Esophagus muscularis mucosa (tissue), 4 donors: ENCODE measurements around the gene NBAS. TPM values are rescaled to one million over a fixed set of nuclear protein-coding genes. Genes with fewer than 3 reads are reported as not detected.
"Not testable (repeated sequence)": the region's sequence is repeated elsewhere in the genome, so short reads cannot be mapped to it uniquely, and the experiment has no call there.

ENCODE experiments used
- DNase-seq: peaks from one replicate; pipeline ENCODE4 v3.0.0-alpha.2; 2017; ENCODE audit errors: extremely low spot score
- H3K27ac ChIP-seq, 4 donors: fragments of 200-600 bp; sonication (generic); replicated peaks in 1 of 4; 1 replicate in 3 of 4; 2 replicates in 1 of 4; pipeline ENCODE4 v1.5.1; 2016 to 2019; ENCODE audit warnings: mild to moderate bottlenecking in 1 of 4
- H3K27me3 ChIP-seq, 4 donors: fragments of 200-600 bp; sonication (generic); one replicate each; pipeline versions ENCODE4 v1.5.1 to v1.6.0; 2016 to 2019
- H3K36me3 ChIP-seq, 4 donors: fragments of 200-600 bp; sonication (generic); one replicate each; pipeline ENCODE4 v1.5.1; 2016 to 2019
- H3K4me1 ChIP-seq, 4 donors: fragments of 200-600 bp; sonication (generic); one replicate each; pipeline ENCODE4 v1.5.1; 2016 to 2019
- H3K4me3 ChIP-seq, 4 donors: fragments of 200-600 bp; sonication (generic); 1 replicate in 2 of 4; 2 replicates in 2 of 4; pipeline ENCODE4 v1.5.1; 2016 to 2019; ENCODE audit warnings: mild to moderate bottlenecking in 4 of 4, moderate library complexity in 1 of 4
- H3K9me3 ChIP-seq, 4 donors: fragments of 200-600 bp; sonication (generic); 1 replicate in 3 of 4; 2 replicates in 1 of 4; pipeline ENCODE4 v1.5.1; 2016 to 2019
- EP300 ChIP-seq: sonication (generic); formaldehyde crosslinking; IDR thresholded peaks from one replicate; pipeline ENCODE4 v1.6.1; 2017; ENCODE audit warnings: antibody characterized with exemption
- POLR2A ChIP-seq: fragments of 450-650 bp; IDR thresholded peaks from one replicate; pipeline ENCODE4 v1.6.1; 2017; ENCODE audit warnings: antibody characterized with exemption, moderate library complexity, mild to moderate bottlenecking, low read depth
- POLR2AphosphoS5 ChIP-seq, 2 donors: sonication (generic); formaldehyde crosslinking; IDR thresholded peaks; one replicate each; pipeline ENCODE4 v1.6.1; 2017; ENCODE audit warnings: antibody characterized with exemption in 2 of 2
- WGBS: methylation state at CpG from one replicate; pipeline ENCODE4 v1.1.5; 2018; 5-methylcytosine and 5-hydroxymethylcytosine counted together
- intact Hi-C: fragments of 100-400 bp; cut with DNase I; formaldehyde crosslinking; loops from one replicate; pipeline ENCODE4 v1.15.1; 2023
- total RNA-seq, 4 donors: library from RNA; depleted of rRNA; stranded (reverse); fragments of >200 nt; gene quantifications; one replicate each; pipeline versions ENCODE4 v1.1.0 to v1.2.1, GENCODE V29; 2016
- TF ChIP-seq, protein P1 (sequence below), 3 experiments: fragments of 200-600 bp in 2 of 3; fragments of 450-650 bp in 1 of 3; sonication (generic) in 2 of 3; IDR thresholded peaks; one replicate each; pipeline ENCODE4 v1.5.1; 2017 to 2019; ENCODE audit warnings: antibody characterized with exemption in 3 of 3, mild to moderate bottlenecking in 2 of 3, moderate library complexity in 1 of 3

NBAS gene
- total RNA-seq, 4 donors from 2014 or later = 39.2 to 43.6 (median 42.0) TPM

DNA sequence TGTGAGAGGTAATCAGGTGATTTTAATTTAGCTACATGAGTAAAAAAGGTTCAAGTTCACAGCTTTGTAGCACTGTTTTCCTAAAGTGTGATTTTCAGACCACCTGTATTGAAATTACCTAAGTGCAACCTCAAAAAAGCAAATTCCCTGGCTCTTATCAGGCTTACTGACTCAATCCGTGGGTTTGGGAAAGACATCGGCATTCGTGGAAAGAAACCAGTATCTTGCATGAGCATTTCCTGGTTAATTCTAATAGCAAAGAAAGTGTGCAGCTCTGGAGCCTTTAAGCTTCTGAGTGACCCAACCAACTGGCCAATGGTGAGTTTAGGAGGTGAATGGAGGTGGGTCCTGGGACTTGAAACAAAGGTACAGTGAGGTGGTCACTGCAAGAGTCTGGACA, 300.9 kb downstream of the NBAS start:
- H3K9me3 ChIP-seq = peaks cover 0 to 4% (median 0%) of the 10 kb centered on the region in 4 donors
- 89% methylated on average over 3 of the region's 3 CpGs for WGBS
- H3K4me3 ChIP-seq = no peak overlapping the region
- peaks cover 0 to 13% (median 0%) of the 10 kb centered on the region in 4 donors for H3K36me3 ChIP-seq
- intact Hi-C loops = no loop called here
- H3K27me3 ChIP-seq = no peaks in the 10 kb centered on the region
- no peak for DNase-seq
- TF ChIP-seq, protein P1, sequence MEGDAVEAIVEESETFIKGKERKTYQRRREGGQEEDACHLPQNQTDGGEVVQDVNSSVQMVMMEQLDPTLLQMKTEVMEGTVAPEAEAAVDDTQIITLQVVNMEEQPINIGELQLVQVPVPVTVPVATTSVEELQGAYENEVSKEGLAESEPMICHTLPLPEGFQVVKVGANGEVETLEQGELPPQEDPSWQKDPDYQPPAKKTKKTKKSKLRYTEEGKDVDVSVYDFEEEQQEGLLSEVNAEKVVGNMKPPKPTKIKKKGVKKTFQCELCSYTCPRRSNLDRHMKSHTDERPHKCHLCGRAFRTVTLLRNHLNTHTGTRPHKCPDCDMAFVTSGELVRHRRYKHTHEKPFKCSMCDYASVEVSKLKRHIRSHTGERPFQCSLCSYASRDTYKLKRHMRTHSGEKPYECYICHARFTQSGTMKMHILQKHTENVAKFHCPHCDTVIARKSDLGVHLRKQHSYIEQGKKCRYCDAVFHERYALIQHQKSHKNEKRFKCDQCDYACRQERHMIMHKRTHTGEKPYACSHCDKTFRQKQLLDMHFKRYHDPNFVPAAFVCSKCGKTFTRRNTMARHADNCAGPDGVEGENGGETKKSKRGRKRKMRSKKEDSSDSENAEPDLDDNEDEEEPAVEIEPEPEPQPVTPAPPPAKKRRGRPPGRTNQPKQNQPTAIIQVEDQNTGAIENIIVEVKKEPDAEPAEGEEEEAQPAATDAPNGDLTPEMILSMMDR (IDR thresholded peaks at IDR 0.05) = no peak
- TF ChIP-seq POLR2A = no peak
- no peak for TF ChIP-seq EP300
- TF ChIP-seq POLR2AphosphoS5 (IDR thresholded peaks at IDR 0.05) = no peak
- no peak overlapping the region for H3K27ac ChIP-seq
- H3K4me1 ChIP-seq = peaks cover 0 to 6% (median 2%) of the 10 kb centered on the region in 4 donors

- WGBS = 65% methylated on average over 1 of the region's 1 CpG
- Histone ChIP-seq H3K36me3 (peaks cover 0 to 10% (median 0%) of the 10 kb centered on the region in 4 donors), H3K27me3 (no peaks in the 10 kb centered on the region), H3K27ac (no peak overlapping the region), H3K9me3 (peaks cover 0 to 4% (median 0%) of the 10 kb centered on the region in 4 donors), H3K4me1 (peaks cover 0 to 6% (median 2%) of the 10 kb centered on the region in 4 donors), H3K4me3 (no peak overlapping the region)
- TF ChIP-seq EP300 (no peak), POLR2A (no peak), POLR2AphosphoS5 (IDR thresholded peaks at IDR 0.05) (no peak)
- TF ChIP-seq, protein P1 (IDR thresholded peaks at IDR 0.05) = no peak
- intact Hi-C loops = no loop called here
- no peak for DNase-seq
Observed at GRCh38 chr2:15259356-15259756, 301.8 kb downstream of the NBAS start.

DNA sequence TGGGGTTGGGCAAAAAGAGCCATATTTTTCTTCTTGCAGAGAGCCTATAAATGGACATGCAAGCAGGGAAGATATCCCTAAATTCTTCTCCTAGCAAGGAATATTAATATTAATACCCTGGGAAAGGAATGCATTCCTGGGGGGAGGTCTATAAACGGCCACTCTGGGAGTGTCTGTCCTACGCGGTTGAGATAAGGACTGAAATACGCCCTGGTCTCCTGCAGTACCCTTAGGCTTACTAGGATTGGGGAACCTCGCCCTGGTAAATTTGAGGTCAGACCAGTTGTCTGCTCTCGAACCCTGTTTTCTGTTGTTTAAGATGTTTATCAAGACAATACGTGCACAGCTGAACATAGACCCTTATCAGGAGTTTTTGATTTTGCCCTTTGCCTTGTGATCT, 302.7 kb downstream of the NBAS start:
- 94% methylated on average over 7 of the region's 7 CpGs for WGBS
- DNase-seq, H3K27ac ChIP-seq, H3K9me3 ChIP-seq, H3K4me3 ChIP-seq, H3K36me3 ChIP-seq, H3K27me3 ChIP-seq, H3K4me1 ChIP-seq, intact Hi-C loops: not testable (repeated sequence)

GRCh38 chr2:15253835-15254286, 307.3 kb downstream of the NBAS start:
- TF ChIP-seq POLR2A (no peak), EP300 (no peak), POLR2AphosphoS5 (IDR thresholded peaks at IDR 0.05) (no peak)
- TF ChIP-seq, protein P1 (IDR thresholded peaks at IDR 0.05) = no peak
- 91% methylated on average over 3 of the region's 3 CpGs for WGBS
- no peaks in the 10 kb centered on the region for H3K4me1 ChIP-seq
- H3K36me3 ChIP-seq = no peaks in the 10 kb centered on the region
- no peaks in the 10 kb centered on the region for H3K27me3 ChIP-seq
- intact Hi-C loops = no loop called here
- no peak overlapping the region for H3K27ac ChIP-seq
- peaks cover 0 to 10% (median 4%) of the 10 kb centered on the region in 4 donors for H3K9me3 ChIP-seq
- DNase-seq = no peak
- H3K4me3 ChIP-seq = no peak overlapping the region

- WGBS = 100% methylated on average over 2 of the region's 2 CpGs
- intact Hi-C loops = no loop called here
Observed at GRCh38 chr2:15253247-15253646, 307.9 kb downstream of the NBAS start.

GRCh38 chr2:15251753-15252152, 309.4 kb downstream of the NBAS start:
- Histone ChIP-seq H3K27me3 (no peaks in the 10 kb centered on the region), H3K4me3 (no peak overlapping the region), H3K9me3 (peaks cover 0 to 10% (median 2%) of the 10 kb centered on the region in 4 donors), H3K36me3 (no peaks in the 10 kb centered on the region), H3K4me1 (no peaks in the 10 kb centered on the region), H3K27ac (no peak overlapping the region)
- intact Hi-C loops = no loop called here
- TF ChIP-seq EP300 (no peak), POLR2A (no peak), POLR2AphosphoS5 (IDR thresholded peaks at IDR 0.05) (no peak)
- TF ChIP-seq, protein P1 (IDR thresholded peaks at IDR 0.05) = no peak
- no peak for DNase-seq
- 100% methylated on average over 3 of the region's 3 CpGs for WGBS

More at GRCh38 chr2:15253247-15253646, 307.9 kb downstream of the NBAS start:
- no peaks in the 10 kb centered on the region for H3K27me3 ChIP-seq
- H3K36me3 ChIP-seq = no peaks in the 10 kb centered on the region
- DNase-seq = no peak
- H3K9me3 ChIP-seq = peaks cover 0 to 10% (median 3%) of the 10 kb centered on the region in 4 donors
- TF ChIP-seq EP300 = no peak
- TF ChIP-seq POLR2AphosphoS5 (IDR thresholded peaks at IDR 0.05) = no peak
- TF ChIP-seq POLR2A = no peak
- no peaks in the 10 kb centered on the region for H3K4me1 ChIP-seq
- H3K4me3 ChIP-seq = no peak overlapping the region
- H3K27ac ChIP-seq = no peak overlapping the region

DNA sequence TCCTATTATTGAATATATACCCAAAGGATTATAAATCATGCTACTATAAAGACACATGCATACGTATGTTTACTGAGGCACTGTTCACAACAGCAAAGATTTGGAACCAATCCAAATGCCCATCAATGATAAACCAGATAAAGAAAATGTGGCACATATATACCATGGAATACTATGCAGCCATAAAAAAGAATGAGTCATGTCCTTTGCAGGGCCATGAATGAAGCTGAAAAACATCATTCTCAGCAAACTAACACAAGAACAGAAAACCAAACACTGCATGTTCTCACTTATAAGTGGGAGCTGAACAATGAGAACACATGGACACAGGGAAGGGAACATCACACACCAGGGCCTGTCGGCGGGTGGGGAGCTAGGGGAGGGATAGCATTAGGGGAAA, 310.2 kb downstream of the NBAS start:
- H3K27me3 ChIP-seq, H3K27ac ChIP-seq, intact Hi-C loops, H3K36me3 ChIP-seq, DNase-seq, H3K4me3 ChIP-seq, H3K4me1 ChIP-seq: not testable (repeated sequence)
- 98% methylated on average over 3 of the region's 3 CpGs for WGBS
- peaks cover 0 to 10% (median 2%) of the 10 kb centered on the region in 4 donors for H3K9me3 ChIP-seq
